ENCODE results near the gene FOXJ3.

The FOXJ3 gene

GRCh38 chr1:42139444-42139843, 195.6 kb downstream of the FOXJ3 start:
- no peak for DNase-seq

- no peak for DNase-seq
Measured at GRCh38 chr1:42138586-42138985, 196.4 kb downstream of the FOXJ3 start.

- DNase-seq: no peak
Measured at GRCh38 chr1:42137766-42138165, 197.3 kb downstream of the FOXJ3 start.

GRCh38 chr1:42136466-42136865, 198.6 kb downstream of the FOXJ3 start:
- no peak for DNase-seq

GRCh38 chr1:42135426-42135825, 199.6 kb downstream of the FOXJ3 start:
- no peak for DNase-seq

GRCh38 chr1:42133809-42134526, 201.1 kb downstream of the FOXJ3 start:
- no peak for DNase-seq

GRCh38 chr1:42133390-42133789, 201.6 kb downstream of the FOXJ3 start:
- no peak for DNase-seq

- no peak for DNase-seq
Measured at GRCh38 chr1:42130061-42130660, 204.9 kb downstream of the FOXJ3 start.

GRCh38 chr1:42128964-42129363, 206.1 kb downstream of the FOXJ3 start:
- DNase-seq: no peak

- DNase-seq: no peak
Measured at GRCh38 chr1:42128499-42128898, 206.5 kb downstream of the FOXJ3 start.

- DNase-seq: no peak
Measured at GRCh38 chr1:42127767-42128166, 207.3 kb downstream of the FOXJ3 start.

Data from NCI-H446 treated with DMSO at 0.1 percent for 48 hours (cell line).